Testis (tissue), 2 donors: ENCODE results near the gene PNMA6F.

ENCODE experiments used
- CTCF ChIP-seq, 3 experiments: fragments of 450-650 bp in 2 of 3; fragments of 200-600 bp in 1 of 3; sonication (generic) in 1 of 3; IDR thresholded peaks; one replicate each; pipeline ENCODE4 v1.5.1; 2016 to 2019; ENCODE audit warnings: antibody characterized with exemption in 3 of 3, mild to moderate bottlenecking in 2 of 3, moderate library complexity in 1 of 3
- POLR2A ChIP-seq: fragments of 450-650 bp; IDR thresholded peaks from one replicate; pipeline ENCODE4 v1.6.1; 2017; ENCODE audit warnings: antibody characterized with exemption, mild to moderate bottlenecking, moderate library complexity

- no peak for TF ChIP-seq POLR2A
- TF ChIP-seq CTCF (IDR thresholded peaks at IDR 0.05) = no peak
Observed at GRCh38 chrX:153349952-153350351, 28.4 kb upstream of the PNMA6F start.
